UCSD-AML1 (cell line): ENCODE results near the gene CSNK1E.

ENCODE experiments used
- DNase-seq: peaks from one replicate; lab custom pipeline; 2025; ENCODE audit not compliant: unreplicated experiment; lab: John Stamatoyannopoulos, UW

Gene CSNK1E

GRCh38 chr22:38282397-38282796 is 34.8 kb downstream of the CSNK1E start:
- no peak for DNase-seq

- no peak for DNase-seq
These were observed 41.1 kb downstream of the CSNK1E start for GRCh38 chr22:38276166-38276565.

DNA sequence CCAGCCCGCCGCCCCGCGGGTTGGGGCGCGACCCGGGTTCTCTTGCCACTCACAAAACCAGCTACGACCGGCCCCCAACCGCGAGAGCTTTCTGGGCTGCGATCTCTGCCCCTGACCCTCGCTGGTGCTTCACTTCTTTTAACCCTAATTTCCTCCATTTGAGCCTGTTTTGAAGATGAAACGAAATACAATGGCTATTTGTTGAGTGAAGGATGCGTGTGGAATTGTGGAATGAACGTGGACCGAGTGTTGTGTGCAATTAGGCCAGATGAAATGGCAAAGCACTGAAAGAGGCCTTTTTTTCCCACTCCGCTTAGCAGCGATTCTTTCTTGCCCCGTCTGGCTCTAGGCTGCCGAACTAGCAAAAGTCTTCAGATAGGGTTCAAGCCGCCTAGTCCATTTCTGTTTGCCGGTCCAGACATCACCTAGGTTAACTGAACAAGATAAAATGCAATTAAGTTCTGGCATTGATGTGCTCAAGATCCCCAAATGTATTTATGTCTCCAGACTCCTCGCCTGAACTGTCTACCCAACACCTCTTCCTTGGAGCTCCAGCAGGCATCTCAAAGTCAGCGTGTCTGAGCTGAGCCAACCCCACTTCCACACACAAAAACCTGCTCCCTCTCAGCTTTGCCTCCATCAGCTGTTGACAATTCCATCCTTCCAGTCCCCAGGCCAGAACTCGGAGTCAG is 44.0 kb downstream of the CSNK1E start:
- DNase-seq, result no peak

DNA sequence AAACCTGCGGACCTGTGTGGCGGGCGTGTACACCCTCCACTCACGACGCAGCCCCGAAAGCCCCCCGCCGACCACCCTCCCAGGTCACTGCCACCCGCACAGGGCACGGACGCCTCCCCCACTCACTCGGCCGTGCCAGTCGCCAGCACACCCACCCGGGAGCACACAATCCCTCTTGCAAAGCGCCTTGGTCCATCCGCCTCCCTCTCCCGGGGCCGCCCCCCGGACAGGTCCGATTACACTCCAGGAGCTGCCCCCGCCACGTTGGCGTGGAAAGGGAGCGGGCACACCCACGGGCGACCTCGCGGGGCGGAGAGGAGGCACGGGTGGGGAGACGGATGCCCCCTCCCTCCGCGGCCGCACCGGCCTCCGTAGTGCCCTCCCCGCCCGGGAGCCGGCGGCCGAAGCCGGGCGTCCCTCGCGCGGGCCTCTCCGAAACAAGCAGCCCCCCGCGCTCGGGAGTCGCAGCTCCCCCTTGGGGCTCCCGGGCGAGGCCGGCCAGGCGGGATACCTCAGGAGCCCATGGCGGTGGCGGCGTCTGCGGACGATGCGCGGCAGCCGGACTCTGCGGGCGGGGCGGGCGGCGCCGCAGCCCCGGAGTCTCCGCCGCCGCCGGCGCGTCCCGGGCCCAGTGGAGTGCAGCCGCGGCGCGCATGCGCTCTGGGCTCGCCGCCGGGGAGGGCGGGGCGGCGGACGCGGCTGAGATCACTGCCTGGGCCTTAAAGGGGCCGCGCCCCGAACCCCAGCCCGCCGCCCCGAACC is 44.7 kb downstream of the CSNK1E start, which contains the start of gene TMEM184B:
Gene TMEM184B, minus strand, starts transcription at position 638 of the 762 bp plus-strand sequence. CDS start 25,049 bp downstream, outside the sequence.
- DNase-seq, result peak; percentile 86

GRCh38 chr22:38271927-38272372 is 45.3 kb downstream of the CSNK1E start:
- no peak for DNase-seq

GRCh38 chr22:38271101-38271500 is 46.1 kb downstream of the CSNK1E start:
- no peak for DNase-seq

DNA sequence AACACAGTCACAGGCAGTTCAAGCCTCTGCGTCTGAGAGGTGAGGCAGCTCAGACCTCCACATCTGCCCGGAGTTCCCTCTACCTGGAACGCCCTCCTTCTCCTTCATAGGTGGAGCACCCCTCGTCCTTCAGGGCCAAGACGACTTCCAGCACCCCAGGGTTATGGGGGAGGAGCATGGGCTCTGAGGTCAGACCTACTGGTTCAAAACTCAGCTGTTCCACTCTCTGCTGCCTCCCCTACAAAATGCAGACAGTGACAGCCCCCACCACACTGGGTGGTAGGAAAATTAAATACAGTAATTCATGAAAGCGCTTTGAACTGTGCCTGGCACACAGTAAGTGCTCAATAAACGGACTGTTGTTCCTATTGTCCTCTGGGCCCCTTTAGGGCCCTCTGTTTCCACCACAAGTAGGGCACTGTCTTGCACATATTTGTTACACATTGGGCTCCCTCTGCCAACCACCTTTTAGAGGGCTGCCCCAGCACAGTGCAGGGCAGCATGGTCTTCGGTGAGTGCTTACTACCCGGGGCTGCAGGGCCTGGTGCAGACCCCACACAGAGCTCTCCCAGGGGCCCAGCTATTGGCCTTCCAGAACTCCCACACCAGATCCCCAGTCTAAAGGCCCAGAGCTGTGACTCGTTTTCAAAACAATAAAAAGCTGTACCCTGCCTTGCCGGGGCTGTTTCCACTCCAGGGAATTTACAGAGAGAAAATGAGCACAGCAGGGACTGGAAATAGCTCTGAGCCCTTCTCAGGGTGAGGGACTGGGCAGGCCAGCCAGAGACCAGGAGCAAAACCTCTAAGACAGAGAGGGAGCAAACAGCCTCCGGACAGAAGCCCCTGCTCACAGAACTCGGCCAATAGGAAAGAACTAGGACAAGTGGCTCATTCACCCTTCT is 46.9 kb downstream of the CSNK1E start:
- no peak for DNase-seq

- DNase-seq, result no peak
These were observed 47.8 kb downstream of the CSNK1E start for GRCh38 chr22:38269466-38269865.

DNA sequence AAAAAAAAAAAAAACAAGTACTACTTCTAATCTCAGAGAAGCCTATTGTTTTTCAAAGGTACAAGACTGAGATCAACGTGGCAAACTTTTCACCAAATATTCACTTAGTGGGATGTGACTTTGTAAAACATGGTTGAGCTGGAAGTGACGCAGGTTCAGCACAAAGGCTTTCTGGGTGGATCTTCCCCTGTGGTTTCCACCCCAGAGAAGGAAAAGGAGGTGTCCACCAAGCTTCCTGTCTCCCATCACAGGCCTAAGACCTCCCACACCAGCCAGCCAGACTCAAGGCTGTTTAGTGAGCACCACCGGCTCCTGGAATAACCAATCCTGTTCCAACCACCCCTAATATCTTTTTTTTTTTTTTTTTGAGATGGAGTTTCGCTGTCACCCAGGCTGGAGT is 50.1 kb downstream of the CSNK1E start:
- peak; percentile 74 for DNase-seq

DNA sequence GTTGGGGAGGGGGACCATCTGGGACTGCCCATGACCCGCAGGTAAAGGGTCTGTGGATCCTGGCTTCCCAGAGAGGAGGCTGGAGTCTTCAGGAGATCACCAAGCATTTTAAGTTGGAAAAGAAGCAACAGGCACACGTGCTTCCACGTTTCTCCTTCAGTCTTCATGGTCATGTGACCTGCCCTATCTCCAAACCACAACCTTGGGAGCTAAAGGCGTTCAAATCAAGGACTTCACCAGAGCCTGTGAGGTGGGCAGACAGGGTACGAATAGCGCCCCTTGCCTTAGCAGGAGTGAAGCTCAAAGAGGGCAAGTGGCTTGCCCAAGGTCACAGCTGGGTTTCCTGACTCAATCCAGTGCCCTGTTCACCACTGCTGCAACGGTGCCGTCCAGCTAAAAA is 51.1 kb downstream of the CSNK1E start:
- peak; percentile 29 for DNase-seq

GRCh38 chr22:38264322-38264843 is 52.9 kb downstream of the CSNK1E start:
- DNase-seq, result no peak

- DNase-seq, result peak; percentile 66
These were observed 55.0 kb downstream of the CSNK1E start for GRCh38 chr22:38262051-38262795.

DNA sequence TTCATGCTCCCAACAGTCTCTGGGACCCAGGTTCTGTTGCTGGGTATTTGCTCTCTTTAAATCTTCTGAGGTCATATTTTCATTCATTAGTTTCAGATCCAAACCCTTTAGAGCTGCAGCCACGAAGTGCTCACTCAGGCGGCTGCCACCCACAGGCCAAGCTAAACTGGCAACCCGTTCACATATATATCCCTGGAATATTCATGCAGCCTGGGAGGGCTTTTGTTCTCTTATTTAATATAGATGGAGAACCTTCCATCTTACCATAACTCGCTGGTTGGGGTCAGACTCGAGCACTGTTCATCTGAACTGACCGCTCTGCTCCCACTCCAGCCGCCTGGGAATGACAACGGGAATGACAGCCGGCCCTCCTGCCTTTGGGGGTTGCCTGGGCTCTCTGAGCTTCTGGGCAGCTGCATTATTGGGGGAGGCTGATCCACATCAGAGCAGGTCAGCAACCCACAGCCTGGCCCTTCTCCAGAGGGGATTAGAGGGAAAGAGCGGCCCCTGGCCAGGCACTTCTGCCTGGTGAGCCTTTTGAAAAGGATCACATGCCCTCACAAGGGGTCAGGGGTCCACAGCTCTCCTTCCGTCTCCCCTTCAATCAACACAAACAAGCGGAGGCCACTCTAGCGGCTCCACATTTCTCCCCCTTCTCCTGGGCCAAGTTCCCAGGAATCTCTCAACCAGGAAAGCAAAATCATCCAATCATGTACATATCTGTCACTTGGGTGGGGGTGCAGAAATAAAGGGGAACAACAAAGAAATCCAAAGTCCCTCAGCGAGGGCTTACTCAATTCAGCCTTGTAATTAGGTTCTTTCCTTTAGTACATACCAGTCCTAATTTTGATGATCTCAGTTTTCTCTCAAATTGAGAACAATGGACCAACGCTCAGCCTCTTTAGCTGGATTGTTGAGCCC is 56.2 kb downstream of the CSNK1E start:
- no peak for DNase-seq

DNA sequence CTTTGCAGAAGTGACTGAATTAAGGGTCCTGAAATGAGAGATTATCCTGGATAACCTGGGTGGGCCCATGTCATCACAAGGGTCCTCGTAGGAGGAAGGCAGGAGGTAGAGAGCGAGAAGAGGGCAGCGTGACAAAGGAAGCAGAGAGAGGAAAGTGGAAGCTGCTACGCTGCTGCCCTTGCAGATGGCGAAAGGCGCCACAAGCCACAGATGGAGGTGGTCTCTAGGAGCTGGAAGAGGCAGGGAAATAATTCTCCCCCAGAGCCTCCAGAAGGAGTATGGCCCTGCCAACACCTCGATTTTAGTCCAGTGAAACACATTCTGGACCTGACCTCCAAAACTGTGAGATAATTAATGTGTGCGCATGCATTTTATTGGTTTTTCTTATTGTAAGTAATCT is 57.9 kb downstream of the CSNK1E start:
- peak; percentile 31 for DNase-seq

DNA sequence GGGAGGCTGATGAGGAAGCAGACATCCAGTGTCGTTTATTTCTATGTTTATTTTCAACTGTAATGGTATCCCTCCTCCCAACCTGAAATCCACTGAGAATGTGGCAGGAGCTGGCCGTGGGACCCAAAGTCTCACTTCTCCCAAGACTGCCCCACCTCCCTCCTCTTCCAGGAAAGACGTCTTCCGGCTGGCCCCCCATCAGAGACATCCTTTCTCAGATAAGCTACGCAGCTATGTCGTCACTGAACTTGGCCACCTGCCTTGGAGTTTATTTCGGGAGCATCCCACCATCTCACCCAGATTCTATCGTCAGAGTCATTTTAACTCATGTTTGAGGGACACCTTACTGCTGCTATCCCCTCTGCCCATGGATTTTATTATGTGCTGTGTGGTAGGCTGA is 58.3 kb downstream of the CSNK1E start:
- no peak for DNase-seq

GRCh38 chr22:38257650-38258250 is 59.5 kb downstream of the CSNK1E start:
- no peak for DNase-seq

GRCh38 chr22:38257181-38257580 is 60.1 kb downstream of the CSNK1E start:
- no peak for DNase-seq

DNA sequence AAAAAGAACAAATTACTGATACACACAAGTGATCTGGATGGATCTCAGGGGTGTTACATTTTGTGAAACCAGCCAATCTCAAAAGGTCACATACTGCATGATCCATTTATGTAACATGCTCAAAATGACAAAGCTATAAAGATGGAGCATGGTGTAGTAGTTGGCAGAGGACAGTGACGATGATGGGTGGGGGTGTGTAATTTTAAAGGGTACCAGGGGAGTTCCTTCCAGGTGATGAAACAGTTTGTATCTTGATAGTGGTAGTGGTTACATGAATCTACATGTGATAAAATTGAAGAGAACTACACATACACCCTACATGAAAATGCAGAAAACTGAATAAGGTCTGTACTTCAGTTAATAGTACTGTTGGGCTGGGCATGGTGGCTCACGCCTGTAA is 61.5 kb downstream of the CSNK1E start:
- DNase-seq, result no peak

GRCh38 chr22:38251341-38251692 is 65.9 kb downstream of the CSNK1E start:
- no peak for DNase-seq
